ENCODE data around the gene OGFRL1.

The OGFRL1 gene

DNA sequence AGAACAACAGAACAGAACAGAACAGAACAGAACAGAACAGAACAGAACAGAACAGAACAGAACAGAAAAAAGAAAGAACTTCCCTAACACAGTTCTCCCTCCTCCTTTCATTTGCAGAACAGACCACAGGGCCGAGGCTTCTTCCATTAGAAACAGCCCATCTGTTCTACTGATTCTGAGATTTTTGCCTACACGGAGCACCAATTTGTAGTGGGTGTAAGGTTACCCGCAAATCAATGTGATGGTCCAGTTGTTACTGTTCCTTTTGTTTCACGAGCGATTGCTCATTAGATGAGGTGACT is 734 bp upstream of the OGFRL1 start:
- no peak for DNase-seq

DNA sequence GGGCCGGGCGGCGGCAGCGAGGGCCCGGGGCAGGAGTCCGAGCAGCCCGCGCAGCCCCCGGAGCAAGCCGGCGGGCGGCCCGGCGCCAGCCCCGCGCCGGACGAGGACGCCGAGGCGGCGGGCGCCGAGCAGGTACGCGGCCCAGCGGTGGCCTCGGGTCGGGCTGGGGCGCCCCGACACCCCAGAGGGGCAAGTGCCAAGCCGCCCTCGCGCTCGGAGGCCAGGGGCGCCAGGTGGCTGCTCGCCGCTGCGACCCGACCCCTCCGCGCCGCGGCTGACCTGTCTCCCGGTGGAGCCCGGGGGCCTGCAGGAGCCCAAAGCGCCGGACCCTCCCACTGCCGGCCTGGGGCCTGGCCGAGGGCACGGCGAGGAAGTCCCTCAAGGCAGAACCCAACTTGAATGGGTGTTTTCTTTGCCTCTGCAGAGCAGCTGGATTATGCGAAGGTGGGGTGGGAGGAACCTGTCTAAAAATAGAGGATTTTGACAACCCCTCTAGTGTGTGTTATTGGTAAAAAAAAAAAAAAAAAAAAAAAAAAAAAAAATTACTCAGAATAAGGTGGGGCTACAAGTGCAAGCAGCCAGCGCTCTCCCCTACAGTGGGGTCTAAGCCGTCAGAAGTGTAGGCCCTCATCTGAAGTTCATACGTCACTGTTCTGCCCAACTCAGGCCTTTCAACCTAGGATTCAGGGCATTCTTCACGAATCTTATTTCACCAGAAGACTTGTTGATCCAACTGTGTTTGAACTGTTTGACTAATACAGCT is 609 bp downstream of the OGFRL1 start:
- no peak for DNase-seq

DNA sequence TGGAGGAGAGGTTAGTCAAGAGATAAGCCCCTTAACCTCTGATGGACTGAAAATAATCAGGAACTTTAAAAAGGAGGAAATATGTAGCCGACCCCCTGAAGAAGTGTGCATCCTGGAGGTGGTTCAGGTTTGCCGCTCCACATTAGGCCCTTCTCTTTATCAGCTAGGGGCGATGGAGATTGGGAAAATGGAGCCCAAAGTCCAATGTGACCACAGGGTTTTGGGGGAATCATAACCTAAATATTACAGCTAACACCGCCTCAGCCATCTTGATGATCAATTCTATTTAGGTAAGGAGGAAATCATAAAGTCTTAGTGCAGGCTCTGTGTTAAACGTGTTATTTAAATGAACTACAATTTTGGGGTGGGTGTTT is 1.2 kb downstream of the OGFRL1 start:
- DNase-seq = no peak

DNA sequence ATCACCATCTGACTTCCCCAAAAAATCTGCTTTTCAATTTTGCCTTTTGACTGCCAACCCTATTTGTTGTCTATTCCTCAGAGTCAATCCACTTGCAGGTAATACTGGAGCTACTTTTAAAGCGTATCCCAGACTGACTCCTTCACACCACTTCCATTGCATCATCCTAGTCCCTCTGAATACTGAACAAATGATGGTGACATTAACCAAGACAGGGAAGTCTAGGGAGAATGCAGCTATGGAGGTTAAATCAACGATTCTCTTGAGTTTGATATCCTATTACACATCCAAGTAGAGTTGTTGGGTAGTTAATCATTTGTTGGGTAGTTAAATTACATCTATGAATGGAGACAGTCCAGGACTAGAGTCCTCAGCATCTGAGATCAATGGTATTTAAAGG is 2.0 kb downstream of the OGFRL1 start:
- DNase-seq = no peak

DNA sequence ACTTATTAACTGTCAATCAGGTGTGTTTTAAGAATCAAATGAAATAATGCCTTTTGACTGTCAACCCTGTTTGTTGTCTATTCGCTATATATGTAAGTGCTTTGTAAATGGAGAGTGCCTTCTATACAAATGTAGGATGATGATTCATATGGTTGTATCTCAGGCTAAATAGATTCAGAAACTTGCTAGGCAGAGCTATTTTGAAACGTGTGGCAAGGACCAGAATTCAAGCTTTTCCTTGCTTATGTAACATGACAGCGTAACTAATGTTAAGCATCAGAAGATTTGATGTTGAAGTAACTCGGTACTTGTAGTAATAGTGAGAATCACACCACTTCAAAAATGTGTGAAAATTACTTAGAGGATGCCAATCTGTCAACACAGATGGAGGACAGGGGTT is 3.4 kb downstream of the OGFRL1 start:
- DNase-seq = no peak

DNA sequence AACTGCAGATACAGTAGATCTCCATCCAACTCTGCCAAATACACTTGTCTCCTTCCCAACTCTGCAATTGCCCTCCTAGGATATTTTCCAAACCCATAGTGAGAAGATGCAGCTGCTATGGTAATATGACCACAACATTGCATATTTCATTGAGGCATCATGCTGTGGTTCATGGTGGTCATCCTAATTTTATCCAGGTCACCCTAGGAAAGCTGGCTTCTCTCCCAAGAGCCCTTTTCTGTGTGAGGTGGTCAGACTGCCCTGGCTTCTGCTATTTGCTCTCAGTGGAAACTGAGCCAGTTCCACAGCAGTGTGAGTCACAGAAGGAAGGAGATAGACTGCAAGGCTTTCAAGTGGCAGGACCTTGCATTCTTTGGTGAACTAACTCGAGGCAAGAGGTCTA is 5.5 kb downstream of the OGFRL1 start:
- no peak for DNase-seq

DNA sequence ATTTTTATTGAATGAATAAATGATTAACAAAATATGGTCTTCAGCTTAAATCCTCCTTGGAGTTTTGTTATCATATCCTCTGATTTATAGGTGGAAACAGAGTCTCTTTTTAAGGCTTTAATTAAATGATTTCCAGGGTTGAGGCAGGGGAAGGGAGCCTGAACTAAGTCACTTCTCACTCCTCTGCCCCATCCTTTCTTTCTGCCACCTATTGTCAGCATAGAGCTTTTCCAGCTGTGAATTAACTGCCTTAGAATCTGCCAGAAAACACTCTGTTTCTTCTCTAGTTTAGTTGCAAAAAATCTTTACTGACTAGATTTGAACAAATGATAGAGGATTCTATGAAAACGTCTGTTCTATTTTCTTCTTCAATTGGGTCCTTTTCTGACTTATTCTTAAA is 9.8 kb downstream of the OGFRL1 start:
- no peak for DNase-seq

DNA sequence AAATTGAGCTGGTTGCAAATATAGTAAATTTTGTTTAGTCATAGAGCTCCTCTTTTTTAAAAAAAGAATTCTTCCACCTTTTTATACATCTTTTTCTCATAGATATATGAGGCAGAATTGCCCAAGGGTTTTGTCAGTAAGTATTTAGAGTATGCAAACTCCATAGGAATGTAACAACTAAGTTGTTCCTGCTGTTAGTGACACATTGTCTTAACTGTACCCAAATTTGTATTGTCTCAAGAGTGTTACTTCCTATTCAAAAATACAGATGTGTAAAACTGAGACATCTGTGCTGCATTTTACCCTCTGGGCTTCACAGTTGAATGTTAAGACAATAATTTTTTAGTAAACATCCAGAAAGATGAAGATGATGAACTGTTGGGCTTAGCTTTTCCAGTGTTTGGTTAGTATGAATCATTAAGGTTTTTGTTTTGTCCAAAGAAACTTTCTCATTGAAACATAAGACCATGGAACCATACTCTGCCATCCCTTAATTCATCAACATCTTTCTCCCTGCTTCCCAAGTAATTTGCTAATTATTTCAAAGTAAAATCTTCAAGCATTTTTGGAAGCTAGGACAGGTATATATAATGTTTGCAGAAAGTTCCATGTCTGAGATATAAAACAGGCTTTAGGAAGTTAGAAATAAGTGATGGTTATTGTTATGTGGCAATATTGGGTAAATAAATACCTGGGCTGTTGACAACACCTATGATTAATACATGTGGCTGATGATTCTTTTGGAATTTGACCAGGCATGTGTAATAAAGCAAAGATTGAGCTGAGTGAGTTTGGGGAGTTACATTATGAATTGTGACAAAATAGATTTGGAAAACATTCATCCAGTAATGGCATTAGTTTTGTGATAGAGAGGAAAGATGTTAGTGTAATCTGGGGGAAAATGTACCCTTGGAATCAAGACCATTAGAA is 11.2 kb downstream of the OGFRL1 start:
- DNase-seq = no peak

DNA sequence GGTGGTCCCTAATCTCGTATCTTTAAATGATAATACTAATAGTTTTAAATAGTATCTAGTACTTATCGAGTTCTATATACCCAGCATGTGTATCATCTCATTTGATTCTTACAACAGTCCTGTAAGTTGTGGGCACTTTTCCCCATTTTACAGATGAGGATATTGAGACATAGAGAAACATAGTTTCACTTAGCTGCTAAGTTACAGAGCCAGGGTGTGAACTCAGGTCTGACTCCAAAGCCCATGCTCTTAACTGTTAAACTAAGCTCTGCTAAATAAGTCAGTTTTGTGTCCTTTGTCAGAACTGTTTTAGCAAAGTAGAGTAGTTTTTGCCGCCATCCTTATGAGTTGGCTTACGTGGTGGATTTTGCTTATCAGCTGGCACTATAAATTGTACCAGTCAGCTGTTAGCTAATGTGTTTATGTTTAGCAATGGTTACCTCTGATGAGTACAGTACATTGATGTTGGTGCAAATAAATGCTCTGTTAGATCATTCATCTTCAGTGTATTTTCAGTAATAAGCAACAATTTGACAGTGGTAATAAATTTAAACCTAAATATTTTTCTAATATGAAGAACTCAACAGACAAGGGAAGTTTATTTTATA is 12.1 kb downstream of the OGFRL1 start:
- DNase-seq = no peak

DNA sequence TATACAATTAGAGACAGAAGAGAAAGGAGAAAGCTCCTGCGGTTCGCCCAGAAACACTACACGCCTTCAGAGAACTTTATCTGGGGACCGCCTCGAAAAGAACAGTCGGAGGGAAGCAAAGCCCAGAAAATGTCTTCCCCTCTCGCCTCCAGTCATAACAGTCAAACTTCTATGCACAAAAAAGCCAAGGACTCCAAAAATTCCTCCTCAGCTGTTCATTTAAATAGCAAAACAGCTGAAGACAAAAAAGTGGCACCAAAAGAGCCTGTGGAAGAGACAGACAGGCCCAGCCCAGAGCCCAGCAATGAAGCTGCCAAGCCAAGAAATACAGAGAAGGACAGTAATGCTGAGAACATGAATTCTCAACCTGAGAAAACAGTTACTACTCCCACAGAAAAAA is 12.9 kb downstream of the OGFRL1 start:
- DNase-seq = no peak

DNA sequence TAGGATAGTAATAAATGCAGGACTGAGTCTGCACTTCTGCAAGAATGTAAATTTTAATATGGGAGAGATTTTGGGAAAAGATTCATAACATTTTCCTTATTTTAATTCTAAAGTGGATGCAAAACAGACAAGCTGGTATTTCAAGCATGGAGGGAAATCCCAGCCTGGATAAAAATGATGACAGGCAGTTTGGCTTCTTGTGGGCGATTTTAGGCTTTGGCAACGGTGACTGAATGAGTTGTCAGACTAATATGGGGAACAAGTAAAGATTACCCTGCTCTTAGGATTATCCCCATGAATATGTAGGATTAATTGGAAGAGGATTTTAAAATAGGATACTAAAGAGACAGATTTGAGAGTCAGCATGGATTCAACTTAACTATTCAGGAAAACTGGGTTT is 21.0 kb downstream of the OGFRL1 start:
- no peak for DNase-seq

DNA sequence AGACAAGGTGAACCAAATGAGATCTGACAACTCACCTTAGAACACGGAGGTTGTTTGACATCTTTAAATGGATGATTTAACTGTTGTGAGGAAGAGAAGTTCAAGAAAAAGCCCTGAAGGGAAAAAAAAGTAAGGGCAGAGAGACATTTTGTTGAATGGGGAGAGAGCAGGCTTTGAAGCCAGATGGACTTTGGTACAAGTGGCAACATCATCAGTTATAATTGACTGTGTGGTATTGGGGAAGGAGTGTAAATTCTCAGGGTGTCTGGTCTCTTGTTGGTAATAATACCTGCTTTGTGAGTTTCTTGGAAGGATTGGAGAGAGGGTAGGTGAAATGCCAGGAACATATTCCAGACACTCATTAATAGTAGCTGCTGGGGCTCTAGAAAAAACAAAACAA is 21.6 kb downstream of the OGFRL1 start:
- no peak for DNase-seq

DNA sequence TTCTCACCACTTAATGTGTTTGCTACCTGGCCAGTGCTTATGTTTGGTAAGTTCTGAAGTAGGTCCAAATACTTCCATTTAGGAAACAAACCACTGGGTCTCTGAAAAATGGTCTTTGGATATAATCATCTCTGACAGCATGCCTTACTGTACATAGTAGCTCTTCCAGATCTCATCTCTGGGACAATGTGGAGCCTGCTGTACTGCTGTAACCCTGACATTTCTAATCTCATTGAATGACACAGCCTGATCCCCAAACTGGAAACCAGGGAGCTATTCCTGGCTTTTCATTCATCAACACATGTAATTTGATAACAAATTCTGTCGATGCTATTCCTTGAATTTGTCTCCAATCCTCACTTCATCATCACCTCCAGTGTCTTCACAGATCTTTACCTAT is 23.5 kb downstream of the OGFRL1 start:
- no peak for DNase-seq

DNA sequence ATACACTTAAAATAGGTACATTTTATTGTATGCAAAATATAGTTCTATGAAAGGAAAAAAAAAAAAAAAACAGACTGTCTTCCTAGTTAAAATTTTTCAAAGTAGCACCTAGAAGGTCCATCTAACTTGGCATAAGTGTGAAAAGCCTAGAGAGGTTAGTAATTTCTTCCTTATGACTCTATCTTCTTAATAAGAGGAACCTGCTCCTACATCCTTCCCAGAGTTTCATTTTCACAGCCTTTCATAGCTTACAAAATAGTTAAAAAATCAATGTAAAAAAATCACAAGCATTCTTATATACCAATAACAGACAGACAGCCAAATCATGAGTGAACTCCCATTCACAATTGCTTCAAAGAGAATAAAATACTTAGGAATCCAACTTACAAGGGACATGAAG is 28.8 kb downstream of the OGFRL1 start:
- DNase-seq = no peak

DNA sequence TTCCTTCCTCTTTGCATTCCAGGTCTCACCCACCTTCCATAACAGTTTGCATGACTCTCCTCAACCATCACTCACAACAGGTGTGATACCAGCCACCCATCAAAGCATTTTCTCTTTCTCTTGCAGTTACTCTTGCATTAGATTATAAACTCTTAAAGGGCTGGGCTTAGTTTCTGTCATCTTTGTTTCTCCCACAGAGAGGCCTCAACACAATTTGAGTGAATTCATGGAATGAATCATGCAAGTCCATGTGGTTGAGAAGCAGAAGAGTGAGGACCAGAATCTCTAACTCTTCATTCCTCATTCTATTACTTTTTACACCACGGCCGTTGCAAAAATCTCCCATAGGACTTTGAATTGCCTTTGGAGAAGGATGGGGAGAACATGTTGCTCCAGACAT is 31.4 kb downstream of the OGFRL1 start:
- no peak for DNase-seq

DNA sequence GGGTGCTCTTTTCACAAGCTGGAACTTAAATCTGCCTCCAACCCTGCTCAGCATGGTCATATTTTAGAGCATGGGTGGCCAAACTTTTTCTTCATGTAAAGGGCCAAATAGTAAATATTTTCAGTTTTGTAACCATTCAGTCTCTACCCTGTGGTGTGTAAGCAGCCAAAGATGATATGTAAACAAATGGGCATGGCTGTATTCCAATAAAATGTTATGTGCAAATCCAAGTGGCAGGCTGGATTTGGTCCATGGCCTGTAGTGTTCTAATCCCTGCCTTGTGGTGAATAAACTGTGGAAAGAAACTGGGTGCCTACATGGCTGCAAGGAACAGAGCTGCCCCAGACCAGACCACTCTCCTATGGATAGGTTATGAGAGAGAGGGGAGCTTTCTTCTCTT is 32.7 kb downstream of the OGFRL1 start:
- DNase-seq = no peak

DNA sequence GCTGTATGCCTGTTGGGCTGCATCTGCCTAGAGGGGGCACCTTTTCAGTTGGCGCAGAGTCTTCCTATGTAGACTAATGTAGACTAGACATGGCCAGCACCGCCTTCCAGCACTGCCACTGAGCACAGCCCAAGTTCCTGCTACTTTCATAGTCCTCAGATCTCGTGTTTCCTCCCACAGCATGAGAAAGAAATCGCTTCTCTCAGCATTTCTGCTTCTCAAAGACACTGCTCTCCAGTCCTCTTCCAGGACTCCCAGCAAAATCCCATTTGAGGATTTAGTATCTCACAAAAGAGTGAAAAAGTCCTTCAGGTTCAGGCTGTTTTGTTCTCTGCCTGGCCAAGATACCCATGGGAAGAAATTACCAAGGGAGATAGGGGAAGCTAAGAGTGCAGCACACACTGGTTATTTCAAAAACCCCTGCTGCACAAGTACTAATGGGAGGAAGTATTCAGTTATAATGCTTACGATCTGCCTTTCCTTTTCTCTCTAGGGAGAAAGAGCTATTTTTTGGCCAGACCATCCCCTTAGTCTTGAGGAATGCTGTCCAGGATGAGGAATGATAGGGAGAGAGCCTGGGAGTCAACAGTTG is 35.7 kb downstream of the OGFRL1 start:
- DNase-seq = no peak

DNA sequence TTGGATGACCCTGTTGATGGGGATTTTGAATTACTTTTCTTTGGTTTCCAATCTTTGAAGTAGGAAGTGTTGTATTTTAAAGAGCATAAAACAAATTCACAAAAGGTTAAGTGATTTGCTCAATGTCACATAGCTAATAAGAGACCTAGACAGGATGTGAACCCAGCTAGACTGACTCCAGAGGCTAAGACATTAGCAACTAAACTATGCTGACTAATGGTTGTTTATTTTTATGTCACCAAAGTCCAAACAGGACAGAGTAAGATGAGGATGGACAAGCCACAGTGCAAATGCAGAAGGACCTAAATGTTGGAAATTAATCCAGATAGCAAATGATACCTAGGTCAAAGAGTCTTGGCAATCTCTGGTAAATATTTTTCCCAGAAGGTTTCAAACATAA is 38.0 kb downstream of the OGFRL1 start:
- no peak for DNase-seq

DNA sequence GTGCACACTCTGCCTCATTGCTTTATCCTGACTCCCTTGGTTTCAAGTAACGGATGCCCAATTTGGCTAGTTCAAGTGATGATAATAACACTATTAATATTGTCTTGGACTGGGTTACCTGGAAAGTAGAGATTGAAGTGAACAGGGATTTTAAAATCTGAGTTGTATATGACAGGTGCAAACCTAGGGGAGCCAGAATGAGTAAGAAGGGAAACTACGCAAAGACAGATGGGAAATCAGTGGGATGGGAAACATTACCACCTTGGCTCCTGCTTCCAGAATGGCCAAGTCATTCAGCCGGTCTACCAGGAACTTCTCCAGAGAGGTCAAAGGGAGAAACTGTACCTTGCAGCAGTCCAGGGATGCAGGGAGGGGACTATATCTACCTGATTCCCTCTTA is 41.9 kb downstream of the OGFRL1 start:
- no peak for DNase-seq

DNA sequence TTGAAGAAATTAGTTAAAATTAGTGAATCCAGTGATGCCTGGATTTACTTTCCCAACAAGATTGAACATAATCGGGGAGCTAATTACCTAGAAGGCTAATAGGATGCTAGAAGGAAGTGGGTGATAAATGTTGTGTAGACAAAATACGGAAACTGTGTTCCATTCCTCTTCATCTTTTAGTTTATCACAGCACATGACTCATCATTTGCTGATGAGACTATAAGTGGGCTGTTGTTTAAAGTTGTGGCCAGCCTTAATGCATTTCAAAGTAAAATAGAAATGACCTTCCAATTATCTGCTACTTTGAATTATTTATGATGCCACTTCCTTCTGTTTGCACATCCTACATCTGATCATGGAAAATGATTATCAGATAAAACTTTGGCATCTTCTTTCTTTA is 43.4 kb downstream of the OGFRL1 start:
- DNase-seq = no peak

DNA sequence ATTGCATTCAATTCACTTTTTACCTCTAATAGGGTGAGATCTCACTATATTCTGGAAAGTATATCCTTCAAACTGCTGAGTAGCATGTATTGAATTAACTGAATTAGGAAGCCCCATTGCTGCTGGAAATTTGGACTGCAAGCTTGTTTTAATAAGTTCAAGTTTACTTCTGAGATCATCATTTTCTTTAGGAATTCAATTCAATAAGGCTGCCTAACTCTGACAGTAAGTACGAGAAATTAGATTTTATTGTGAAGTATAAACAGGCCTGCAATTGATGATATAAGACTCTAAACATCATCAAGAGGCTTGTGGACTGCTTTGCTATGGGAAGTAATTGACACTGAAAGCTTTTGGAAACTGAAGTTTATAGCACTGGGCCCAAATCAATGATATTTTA is 44.4 kb downstream of the OGFRL1 start:
- DNase-seq = no peak

DNA sequence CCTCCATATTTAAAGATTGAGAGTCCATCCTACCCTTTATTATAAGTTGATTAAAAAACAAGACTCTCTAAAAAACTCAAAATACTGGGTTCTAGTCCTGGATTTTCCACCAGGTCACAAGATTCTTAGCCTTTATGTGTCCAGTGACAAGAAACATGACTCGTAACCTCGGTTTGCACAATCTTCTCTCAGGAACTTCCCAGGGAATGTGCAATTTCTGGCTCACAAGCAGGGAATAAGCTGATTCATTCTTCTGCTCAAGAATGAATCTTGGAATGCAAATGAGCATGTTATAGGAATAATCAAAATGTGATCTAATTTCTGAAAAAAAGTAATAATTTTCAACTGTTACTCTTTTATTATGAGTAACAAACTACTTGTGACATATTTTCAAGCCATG is 45.1 kb downstream of the OGFRL1 start:
- DNase-seq = peak; percentile 45

DNA sequence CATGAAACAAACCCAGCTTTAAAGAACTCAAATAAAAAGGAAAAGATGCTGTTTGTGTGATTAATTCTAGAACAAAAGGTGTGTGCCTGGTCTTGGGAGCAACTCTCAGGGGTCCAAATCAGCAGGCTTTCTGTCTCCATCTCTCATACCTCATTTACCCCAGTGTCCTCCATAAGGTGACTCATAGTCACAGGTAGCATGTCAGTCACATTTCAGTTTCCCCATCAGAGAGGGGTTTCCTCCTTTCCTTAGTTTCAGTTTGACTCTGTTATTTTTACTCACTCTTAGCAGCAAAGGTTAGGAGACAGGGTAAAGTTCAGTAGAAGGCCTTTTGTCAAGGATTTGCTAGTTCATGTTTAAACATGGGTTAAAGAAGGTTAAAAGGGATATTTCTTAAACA is 46.2 kb downstream of the OGFRL1 start:
- no peak for DNase-seq

DNA sequence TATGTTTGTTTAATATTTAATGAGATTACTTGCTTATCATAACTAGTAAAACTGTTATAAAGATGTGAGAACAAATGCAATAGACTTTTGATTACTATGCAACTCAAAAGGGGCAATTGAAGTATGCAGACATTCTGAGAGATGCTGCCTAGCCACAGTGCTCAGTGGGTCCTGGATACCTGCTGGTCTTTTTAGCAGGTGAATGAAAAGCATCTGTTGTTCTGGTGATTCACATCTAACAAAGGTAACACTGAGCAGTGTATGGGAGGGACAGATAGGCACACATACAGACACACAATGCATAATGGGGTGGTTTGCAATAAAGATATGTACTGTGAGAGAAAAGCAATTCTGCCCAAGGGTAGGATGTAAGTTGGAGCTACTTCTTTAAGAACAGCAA is 46.9 kb downstream of the OGFRL1 start:
- no peak for DNase-seq

Data from amniotic stem cell (primary cell).